GM18517 (cell line): ENCODE data around the gene PHLDB1.

Experiments
- ATAC-seq: cut with Tn5 transposase; IDR thresholded peaks from one replicate; pipeline ENCODE4 v1.9.1; 2021; ENCODE audit warnings: mild to moderate bottlenecking, moderate library complexity; ENCODE audit not compliant: unreplicated experiment

PHLDB1 gene

GRCh38 chr11:118621784-118622375 lies 14.5 kb downstream of the PHLDB1 start:
- no peak for ATAC-seq

- no peak for ATAC-seq
Measured at GRCh38 chr11:118622376-118623268, 15.2 kb downstream of the PHLDB1 start.

- no peak for ATAC-seq
Measured at GRCh38 chr11:118623269-118623655, 15.8 kb downstream of the PHLDB1 start.

GRCh38 chr11:118625036-118625690 lies 17.7 kb downstream of the PHLDB1 start:
- ATAC-seq = no peak

- ATAC-seq = no peak
Measured at GRCh38 chr11:118625976-118626375, 18.6 kb downstream of the PHLDB1 start.

- ATAC-seq = no peak
Measured at GRCh38 chr11:118627566-118627965, 20.2 kb downstream of the PHLDB1 start.

- ATAC-seq = no peak
Measured at GRCh38 chr11:118628031-118628430, 20.6 kb downstream of the PHLDB1 start.

GRCh38 chr11:118628432-118628831 lies 21.0 kb downstream of the PHLDB1 start:
- no peak for ATAC-seq

GRCh38 chr11:118628861-118629549 lies 21.6 kb downstream of the PHLDB1 start:
- no peak for ATAC-seq

- ATAC-seq = no peak
Measured at GRCh38 chr11:118629761-118630661, 22.6 kb downstream of the PHLDB1 start.

GRCh38 chr11:118631142-118631909 lies 23.9 kb downstream of the PHLDB1 start:
- ATAC-seq = no peak

- no peak for ATAC-seq
Measured at GRCh38 chr11:118632577-118633318, 25.3 kb downstream of the PHLDB1 start.

- ATAC-seq = no peak
Measured at GRCh38 chr11:118633319-118633690, 25.9 kb downstream of the PHLDB1 start.

- ATAC-seq = no peak
Measured at GRCh38 chr11:118633979-118634378, 26.6 kb downstream of the PHLDB1 start.

- ATAC-seq = no peak
Measured at GRCh38 chr11:118634431-118635236, 27.2 kb downstream of the PHLDB1 start.

GRCh38 chr11:118635237-118635591 lies 27.8 kb downstream of the PHLDB1 start:
- no peak for ATAC-seq

GRCh38 chr11:118635642-118636041 lies 28.2 kb downstream of the PHLDB1 start:
- no peak for ATAC-seq
